Gastroesophageal sphincter (tissue), 3 donors: ENCODE data around the gene C19orf25.

Source experiments
- CTCF ChIP-seq, 4 experiments: fragments of 200-600 bp in 2 of 4; fragments of 450-650 bp in 2 of 4; sonication (generic) in 1 of 4; IDR thresholded peaks; one replicate each; pipeline ENCODE4 v1.5.1; 2017 to 2019; ENCODE audit warnings: antibody characterized with exemption in 4 of 4, mild to moderate bottlenecking in 2 of 4, moderate library complexity in 2 of 4
- POLR2AphosphoS5 ChIP-seq: sonication (generic); formaldehyde crosslinking; IDR thresholded peaks from one replicate; pipeline ENCODE4 v1.6.1; 2017; ENCODE audit warnings: antibody characterized with exemption

GRCh38 chr19:1423436-1424191 is 55.4 kb downstream of the C19orf25 start:
- TF ChIP-seq CTCF (IDR thresholded peaks at IDR 0.05) (no peak), POLR2AphosphoS5 (no peak)
